Muscle layer of colon (tissue), 2 donors: Measurements from ENCODE around the gene OR10H4.

Experiments used
- H3K27ac ChIP-seq: one replicate; pipeline ENCODE4 v1.7.0; 2013; ENCODE audit warnings: low read depth, mild to moderate bottlenecking, low read length, moderate library complexity
- H3K27me3 ChIP-seq, 2 donors: one replicate each; pipeline ENCODE4 v1.7.0; 2013; ENCODE audit warnings: low read length in 2 of 2, mild to moderate bottlenecking in 2 of 2; ENCODE audit not compliant: insufficient read depth in 2 of 2, control insufficient read depth in 1 of 2
- H3K36me3 ChIP-seq: one replicate; pipeline ENCODE4 v1.7.0; 2013; ENCODE audit warnings: mild to moderate bottlenecking, low read length; ENCODE audit not compliant: insufficient read depth
- H3K4me1 ChIP-seq: one replicate; pipeline ENCODE4 v1.7.0; 2013; ENCODE audit warnings: mild to moderate bottlenecking, low read length; ENCODE audit not compliant: insufficient read depth
- H3K4me3 ChIP-seq, 2 donors: one replicate each; pipeline ENCODE4 v1.7.0; 2013; ENCODE audit warnings: low read length in 2 of 2, low read depth in 1 of 2, mild to moderate bottlenecking in 1 of 2, moderate library complexity in 1 of 2
- H3K9ac ChIP-seq: one replicate; pipeline ENCODE4 v1.7.0; 2013; ENCODE audit warnings: low read length
- H3K9me3 ChIP-seq: one replicate; pipeline ENCODE4 v1.7.0; 2013; ENCODE audit warnings: mild to moderate bottlenecking, low read length
- donor health status: abdominal sarcoma.
- donor health status: Adenocarcinoma of cecum.

Gene OR10H4

GRCh38 chr19:15986701-15987100 is 37.9 kb downstream of the OR10H4 start:
- Histone ChIP-seq H3K9me3 (no peaks in the 10 kb centered on the region), H3K4me1 (no peaks in the 10 kb centered on the region), H3K27ac (no peak overlapping the region), H3K9ac (no peak overlapping the region), H3K27me3 (no peaks in the 10 kb centered on the region), H3K36me3 (no peaks in the 10 kb centered on the region), H3K4me3 (no peak overlapping the region)

- no peaks in the 10 kb centered on the region for H3K4me1 ChIP-seq
- H3K4me3 ChIP-seq, result no peak overlapping the region
- H3K9me3 ChIP-seq, result no peaks in the 10 kb centered on the region
- no peaks in the 10 kb centered on the region for H3K36me3 ChIP-seq
- no peak overlapping the region for H3K9ac ChIP-seq
- no peaks in the 10 kb centered on the region for H3K27me3 ChIP-seq
- H3K27ac ChIP-seq, result no peak overlapping the region
Measured at GRCh38 chr19:15989889-15990288, 41.1 kb downstream of the OR10H4 start.

- Histone ChIP-seq H3K27ac (no peak overlapping the region), H3K27me3 (no peaks in the 10 kb centered on the region), H3K4me3 (no peak overlapping the region), H3K9me3 (no peaks in the 10 kb centered on the region), H3K36me3 (no peaks in the 10 kb centered on the region), H3K9ac (no peak overlapping the region), H3K4me1 (no peaks in the 10 kb centered on the region)
Measured at GRCh38 chr19:15991602-15992001, 42.8 kb downstream of the OR10H4 start.

- Histone ChIP-seq H3K27ac (no peak overlapping the region), H3K27me3 (no peaks in the 10 kb centered on the region), H3K9ac (no peak overlapping the region)
Measured at GRCh38 chr19:15992014-15992413, 43.2 kb downstream of the OR10H4 start.

GRCh38 chr19:15995536-15995935 is 46.7 kb downstream of the OR10H4 start:
- Histone ChIP-seq H3K4me1 (no peaks in the 10 kb centered on the region), H3K9me3 (no peaks in the 10 kb centered on the region), H3K4me3 (no peak overlapping the region), H3K36me3 (no peaks in the 10 kb centered on the region), H3K27ac (no peak overlapping the region), H3K27me3 (no peaks in the 10 kb centered on the region), H3K9ac (no peak overlapping the region)

More at GRCh38 chr19:15992014-15992413, 43.2 kb downstream of the OR10H4 start:
- Histone ChIP-seq H3K4me3 (no peak overlapping the region), H3K9me3 (no peaks in the 10 kb centered on the region), H3K4me1 (no peaks in the 10 kb centered on the region), H3K36me3 (no peaks in the 10 kb centered on the region)

GRCh38 chr19:15998166-15998565 is 49.4 kb downstream of the OR10H4 start:
- H3K4me1 ChIP-seq, result peaks cover 21% of the 10 kb centered on the region
- H3K27me3 ChIP-seq, result no peaks in the 10 kb centered on the region
- no peaks in the 10 kb centered on the region for H3K9me3 ChIP-seq
- H3K27ac ChIP-seq, result no peak overlapping the region
- H3K36me3 ChIP-seq, result no peaks in the 10 kb centered on the region
- no peak overlapping the region for H3K4me3 ChIP-seq
- no peak overlapping the region for H3K9ac ChIP-seq
